Heart left ventricle (tissue), 16 donors: Measurements from ENCODE around the gene DOCK8. TPM values are rescaled to one million over a fixed set of nuclear protein-coding genes. Genes with fewer than 3 reads are reported as not detected.

Experiments
- ATAC-seq, 4 donors: fragments of 200-7000 bp; cut with Tn5 transposase; one replicate each; pipeline ENCODE4 v1.9.1; 2020 to 2022; ENCODE audit warnings: moderate library complexity in 4 of 4, mild to moderate bottlenecking in 3 of 4, moderate number of reproducible peaks in 1 of 4
- DNase-seq, 5 donors: peaks; one replicate each; pipeline ENCODE4 v3.0.0-alpha.2; 2020
- H3K27ac ChIP-seq, 12 donors: fragments of 200-600 bp; sonication (generic) in 4 of 12; one replicate each; pipeline versions ENCODE4 v1.5.0 to v1.8.0; 2016 to 2022; ENCODE audit warnings: mild to moderate bottlenecking in 2 of 12
- H3K27me3 ChIP-seq, 9 donors: fragments of 200-600 bp; sonication (generic) in 2 of 9; one replicate each; pipeline versions ENCODE4 v1.5.1 to v1.8.0; 2016 to 2022; ENCODE audit warnings: mild to moderate bottlenecking in 3 of 9
- H3K36me3 ChIP-seq, 9 donors: fragments of 200-600 bp; sonication (generic) in 2 of 9; one replicate each; pipeline versions ENCODE4 v1.5.0 to v1.8.0; 2018 to 2022; ENCODE audit warnings: mild to moderate bottlenecking in 2 of 9
- H3K4me1 ChIP-seq, 12 donors: fragments of 200-600 bp; sonication (generic) in 4 of 12; one replicate each; pipeline versions ENCODE4 v1.5.0 to v1.8.0; 2016 to 2022; ENCODE audit warnings: mild to moderate bottlenecking in 3 of 12
- H3K4me3 ChIP-seq, 12 donors: fragments of 200-600 bp; sonication (generic) in 4 of 12; one replicate each; pipeline versions ENCODE4 v1.5.0 to v1.8.0; 2017 to 2022; ENCODE audit warnings: mild to moderate bottlenecking in 9 of 12, moderate library complexity in 4 of 12
- H3K9me3 ChIP-seq, 12 donors: fragments of 200-600 bp; sonication (generic) in 4 of 12; one replicate each; pipeline versions ENCODE4 v1.5.0 to v1.8.0; 2016 to 2022; ENCODE audit warnings: mild to moderate bottlenecking in 1 of 12
- POLR2A ChIP-seq, 2 donors: fragments of 450-650 bp; IDR thresholded peaks; one replicate each; pipeline ENCODE4 v1.6.1; 2017; ENCODE audit warnings: antibody characterized with exemption in 2 of 2, mild to moderate bottlenecking in 2 of 2, moderate library complexity in 2 of 2
- WGBS, 4 donors: extraction: QIAGEN DNeasy Blood & Tissue Kit in 2 of 4; methylation state at CpG; one replicate each; pipeline versions ENCODE4 v1.1.5 to v1.1.7; 2013 to 2018; 5-methylcytosine and 5-hydroxymethylcytosine counted together
- intact Hi-C, 10 donors: fragments of 100-400 bp; cut with DNase I; formaldehyde crosslinking; loops; one replicate each; pipeline versions ENCODE4 v1.11.1 to v1.14.2; 2022
- polyA plus RNA-seq, 2 donors: library from polyadenylated mRNA; stranded (reverse); fragments of 200-250 nt; gene quantifications; one replicate each; pipeline ENCODE4 v1.2.3, GENCODE V29; 2013
- total RNA-seq, 9 donors: library from RNA; depleted of rRNA in 2 of 9; stranded (reverse); fragments of >200 nt in 2 of 9; fragmentation: NEBNext Ultra II Directional in 3 of 9; extraction: Animal tissue kit (Norgen Biotek cat#: 25700) in 3 of 9; gene quantifications; one replicate each; pipeline versions ENCODE4 v1.1.0 to v1.2.4, GENCODE V29; 2016 to 2023
- TF ChIP-seq, protein P1 (sequence below), 12 donors: fragments of 200-600 bp; sonication (generic) in 4 of 12; IDR thresholded peaks; one replicate each; pipeline versions ENCODE4 v1.5.0 to v1.8.0; 2018 to 2022; ENCODE audit warnings: antibody characterized with exemption in 12 of 12, mild to moderate bottlenecking in 5 of 12
- donor health status: ischemic (EF 13 %, LVEDD 7.1; RV severe dilation, severe dysfunction).
- donor health status: healthy with polysubstance abuse.
- donor health status: DM: no; HTN: yes; CAD: no.
- donor health status: DM: no; HTN: no; CAD: no.
- donor health status: ischemic (EF 25% LVEDD 6.9; RV normal size, moderate dysfunction).
- donor health status: ischemic (EF 25% LVEDD 5.7; RV mildly dilated, moderate dysfunction).
- donor health status: healthy.
- donor health status: DM: yes; HTN: yes; CAD: no.
- donor health status: ischemic (EF 35%, LVEDD 5.7; RV mildly dilated, moderate dysfunction).
- donor health status: nonischemic (EF 11% LVEDD 7.7; RV severe dilation, severe dysfunction).
- donor health status: DM: yes; HTN: yes; CAD: no.
- donor health status: PGD.
- donor health status: ischemic (EF 29% LVEDD 5.4; RV normal size, mild dysfunction).
- donor health status: nonischemic (EF 23%, LVEDD 6.1; RV moderate dilation, normal function).

Gene DOCK8
- total and polyA plus RNA-seq, 11 donors = 1.2 to 36.1 (median 2.4) TPM

DNA sequence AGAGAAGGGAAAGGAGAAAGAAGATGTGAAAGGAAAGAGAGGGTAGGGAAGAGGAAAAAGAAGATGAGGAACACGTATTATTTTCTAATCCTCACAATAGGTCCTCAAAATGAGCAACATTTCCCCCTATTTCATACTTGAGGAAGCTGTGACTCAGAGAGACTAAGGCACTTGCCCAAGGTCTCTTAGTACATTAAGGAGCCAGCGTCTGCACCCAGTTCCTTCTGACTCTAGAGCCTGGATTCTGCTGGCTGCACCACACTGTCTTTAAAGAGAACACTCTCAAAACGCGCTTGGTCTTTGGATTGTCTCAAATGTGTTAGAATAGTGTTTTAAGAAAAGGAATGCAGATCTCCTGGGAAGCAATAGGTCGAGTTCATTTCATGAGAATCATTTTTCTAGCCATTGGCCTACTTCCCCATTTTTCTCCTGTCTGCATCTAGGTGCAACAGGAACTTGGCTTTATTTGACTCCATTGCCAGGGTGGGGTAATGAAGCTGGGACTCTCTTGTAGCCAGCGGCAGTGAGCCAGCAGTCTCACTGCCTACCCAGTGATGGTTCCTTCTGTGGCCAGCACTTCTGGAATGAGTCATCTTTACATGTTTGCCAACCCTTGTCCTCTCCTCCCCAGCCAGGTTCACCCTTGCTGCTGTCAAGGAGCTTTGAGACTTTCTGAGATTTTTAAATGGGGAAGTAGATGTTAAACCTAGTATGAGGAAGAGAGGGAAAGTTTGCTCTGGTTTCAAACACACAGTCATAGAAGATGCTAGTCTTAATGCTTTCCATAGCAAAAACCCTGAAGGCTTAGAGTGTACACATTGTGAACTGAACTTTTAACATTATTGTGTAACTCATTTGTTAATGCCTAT lies 82.7 kb downstream of the DOCK8 start:
- Histone ChIP-seq H3K9me3 (no peaks in the 10 kb centered on the region), H3K27ac (peak overlapping the region in 1 of 12 donors; percentile 81), H3K4me3 (no peak overlapping the region), H3K27me3 (peaks cover 0 to 14% (median 0%) of the 10 kb centered on the region in 9 donors), H3K36me3 (peaks cover 0 to 24% (median 0%) of the 10 kb centered on the region in 9 donors), H3K4me1 (peaks cover 0 to 23% (median 0%) of the 10 kb centered on the region in 12 donors)
- no peak for TF ChIP-seq POLR2A (IDR thresholded peaks at IDR 0.05)
- TF ChIP-seq, protein P1, sequence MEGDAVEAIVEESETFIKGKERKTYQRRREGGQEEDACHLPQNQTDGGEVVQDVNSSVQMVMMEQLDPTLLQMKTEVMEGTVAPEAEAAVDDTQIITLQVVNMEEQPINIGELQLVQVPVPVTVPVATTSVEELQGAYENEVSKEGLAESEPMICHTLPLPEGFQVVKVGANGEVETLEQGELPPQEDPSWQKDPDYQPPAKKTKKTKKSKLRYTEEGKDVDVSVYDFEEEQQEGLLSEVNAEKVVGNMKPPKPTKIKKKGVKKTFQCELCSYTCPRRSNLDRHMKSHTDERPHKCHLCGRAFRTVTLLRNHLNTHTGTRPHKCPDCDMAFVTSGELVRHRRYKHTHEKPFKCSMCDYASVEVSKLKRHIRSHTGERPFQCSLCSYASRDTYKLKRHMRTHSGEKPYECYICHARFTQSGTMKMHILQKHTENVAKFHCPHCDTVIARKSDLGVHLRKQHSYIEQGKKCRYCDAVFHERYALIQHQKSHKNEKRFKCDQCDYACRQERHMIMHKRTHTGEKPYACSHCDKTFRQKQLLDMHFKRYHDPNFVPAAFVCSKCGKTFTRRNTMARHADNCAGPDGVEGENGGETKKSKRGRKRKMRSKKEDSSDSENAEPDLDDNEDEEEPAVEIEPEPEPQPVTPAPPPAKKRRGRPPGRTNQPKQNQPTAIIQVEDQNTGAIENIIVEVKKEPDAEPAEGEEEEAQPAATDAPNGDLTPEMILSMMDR (IDR thresholded peaks at IDR 0.05) = no peak
- intact Hi-C loops = no loop called here
- ATAC-seq = peak in 3 of 4 donors; percentile 62 to 89 (median 78)
- WGBS, 4 donors = 43 to 49% (median 43%) methylated on average over 6 of the region's 6 CpGs
- DNase-seq = peak in 3 of 5 donors; percentile 18 to 33 (median 31)

DNA sequence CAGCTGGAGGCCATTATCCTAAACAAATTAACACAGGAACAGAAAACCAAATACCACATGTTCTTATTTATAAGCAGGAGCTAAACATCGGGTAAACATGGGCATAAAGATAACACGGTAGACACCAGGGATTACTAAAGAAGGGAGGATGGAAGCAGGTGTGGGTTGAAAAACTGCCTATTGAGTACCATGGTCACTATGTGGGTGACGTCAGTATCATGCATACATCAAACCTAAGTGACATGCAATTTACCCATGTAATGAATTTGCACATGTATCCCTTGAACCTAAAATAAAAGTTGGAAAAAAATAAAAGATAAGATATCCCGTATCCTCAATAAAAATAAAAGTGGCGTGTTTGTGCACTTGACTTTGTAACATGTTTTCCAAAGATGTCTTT lies 88.8 kb downstream of the DOCK8 start:
- intact Hi-C loops = no loop called here

DNA sequence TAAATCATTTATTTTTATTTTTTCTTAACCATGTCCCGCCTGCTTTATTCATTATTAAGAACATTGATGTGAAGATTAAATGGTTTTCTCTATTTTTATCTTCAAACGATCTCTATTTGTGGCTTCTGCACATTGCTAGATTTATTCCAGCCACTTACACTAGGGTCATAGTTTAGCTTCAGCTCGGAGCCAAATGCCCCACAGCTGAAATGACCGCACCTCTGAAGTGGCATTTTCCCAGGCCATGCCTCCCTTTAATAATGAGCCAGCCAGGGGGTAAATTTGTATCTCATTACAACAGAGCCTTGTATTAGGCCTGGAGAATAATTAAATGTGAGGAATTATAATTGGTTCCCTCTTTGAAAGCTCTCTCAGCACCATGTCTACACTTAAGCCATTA lies 89.4 kb downstream of the DOCK8 start:
- peaks cover 0 to 62% (median 0%) of the 10 kb centered on the region in 9 donors for H3K36me3 ChIP-seq
- H3K9me3 ChIP-seq = no peaks in the 10 kb centered on the region
- H3K27me3 ChIP-seq = no peaks in the 10 kb centered on the region
- H3K4me1 ChIP-seq = no peaks in the 10 kb centered on the region
- ATAC-seq = no peak
- no peak overlapping the region for H3K4me3 ChIP-seq
- intact Hi-C loops = no loop called here
- TF ChIP-seq POLR2A (IDR thresholded peaks at IDR 0.05) = no peak
- H3K27ac ChIP-seq = no peak overlapping the region
- 76 to 81% (median 80%) methylated on average over 4 of the region's 4 CpGs for WGBS, 4 donors
- no peak for DNase-seq

More for the DNA sequence above, 88.8 kb downstream of the DOCK8 start:
- Histone ChIP-seq H3K27ac (no peak overlapping the region), H3K4me3 (no peak overlapping the region), H3K36me3 (peaks cover 0 to 59% (median 0%) of the 10 kb centered on the region in 9 donors), H3K27me3 (no peaks in the 10 kb centered on the region), H3K9me3 (no peaks in the 10 kb centered on the region), H3K4me1 (no peaks in the 10 kb centered on the region)
- TF ChIP-seq, protein P1 (IDR thresholded peaks at IDR 0.05) = no peak
- no peak for TF ChIP-seq POLR2A (IDR thresholded peaks at IDR 0.05)
- DNase-seq (no peak), ATAC-seq (no peak)
- WGBS, 4 donors = 85 to 89% (median 87%) methylated on average over 5 of the region's 5 CpGs

DNA sequence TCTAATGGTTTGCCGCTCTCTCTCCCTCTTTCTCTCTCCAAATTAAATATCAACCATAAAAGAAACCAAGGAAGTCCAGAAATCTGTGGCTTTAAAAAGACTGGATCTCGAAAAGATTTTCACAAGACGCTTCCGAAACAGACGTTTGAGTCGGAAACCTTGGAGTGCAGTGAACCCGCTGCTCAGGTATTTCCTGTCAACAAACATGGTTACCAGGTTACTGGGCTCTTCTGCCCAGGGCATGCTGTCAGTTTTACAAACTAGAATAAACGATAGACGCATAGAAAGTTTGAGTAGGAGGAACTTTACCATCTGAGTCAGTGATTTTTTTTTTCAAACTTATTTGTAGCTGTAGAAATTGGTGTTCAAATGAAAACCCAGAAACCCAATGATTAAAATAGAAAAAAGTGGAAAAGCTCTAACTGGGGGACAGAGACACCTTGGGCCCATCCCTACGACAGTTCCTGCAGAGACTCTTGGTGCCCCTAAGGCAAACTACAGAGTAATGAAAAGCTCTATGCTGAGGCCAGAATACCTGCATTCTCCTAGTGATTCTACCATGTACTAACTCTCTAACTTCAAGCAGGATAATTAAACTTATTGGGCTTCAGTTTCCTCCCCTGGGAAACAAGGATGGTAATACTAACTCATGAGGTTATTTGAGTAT lies 90.0 kb downstream of the DOCK8 start:
- Histone ChIP-seq H3K36me3 (peaks cover 0 to 62% (median 0%) of the 10 kb centered on the region in 9 donors), H3K4me1 (no peaks in the 10 kb centered on the region), H3K4me3 (no peak overlapping the region), H3K27me3 (no peaks in the 10 kb centered on the region), H3K9me3 (no peaks in the 10 kb centered on the region), H3K27ac (no peak overlapping the region)
- DNase-seq (no peak), ATAC-seq (no peak)
- 59 to 74% (median 62%) methylated on average over 10 of the region's 10 CpGs for WGBS, 4 donors
- TF ChIP-seq, protein P1 (IDR thresholded peaks at IDR 0.05) = no peak
- no peak for TF ChIP-seq POLR2A (IDR thresholded peaks at IDR 0.05)
- intact Hi-C loops = no loop called here
